ENCODE data around the gene AKT3.

The AKT3 gene

GRCh38 chr1:243791586-243792267, 58.3 kb downstream of the AKT3 start:
- no peaks in the 10 kb centered on the region for H3K36me3 ChIP-seq (ENCODE audit: control insufficient read depth, low read length)
- H3F3A ChIP-seq (ENCODE audit: control insufficient read depth, insufficient read depth): no peaks in the 10 kb centered on the region
- H4K20me1 ChIP-seq (ENCODE audit: control insufficient read depth, insufficient read depth, low read depth, low read length): no peaks in the 10 kb centered on the region
- no peak overlapping the region for H3K4me3 ChIP-seq (ENCODE audit: low read length)
- no peak overlapping the region for H3K27ac ChIP-seq (ENCODE audit: low read depth, low read length)
- no peak overlapping the region for H3K4me2 ChIP-seq (ENCODE audit: low read length)
- H3K27me3 ChIP-seq (ENCODE audit: control insufficient read depth, low read length): no peaks in the 10 kb centered on the region
- H3K9me3 ChIP-seq (ENCODE audit: control insufficient read depth, insufficient read depth, low read length): no peaks in the 10 kb centered on the region
- no peaks in the 10 kb centered on the region for H3K4me1 ChIP-seq (ENCODE audit: control insufficient read depth, low read length)
- no peak for TF ChIP-seq CTCF (IDR thresholded peaks at IDR 0.05; ENCODE audit: low read depth, low read length, poor library complexity, severe bottlenecking)
- TF ChIP-seq EZH2phosphoT487 (IDR thresholded peaks at IDR 0.05; ENCODE audit: borderline replicate concordance, low read length): no peak
- no peaks in the 10 kb centered on the region for H3K79me2 ChIP-seq (ENCODE audit: control insufficient read depth, low read length)
- H3K9me2 ChIP-seq (replicated peaks; ENCODE audit: control insufficient read depth, low read length): no peaks in the 10 kb centered on the region

GRCh38 chr1:243790404-243790803, 59.6 kb downstream of the AKT3 start:
- Histone ChIP-seq H3K27me3 (ENCODE audit: control insufficient read depth, low read length) (no peaks in the 10 kb centered on the region), H3K9me2 (replicated peaks; ENCODE audit: control insufficient read depth, low read length) (no peaks in the 10 kb centered on the region), H4K20me1 (ENCODE audit: control insufficient read depth, insufficient read depth, low read depth, low read length) (no peaks in the 10 kb centered on the region), H3K4me2 (ENCODE audit: low read length) (no peak overlapping the region), H3K36me3 (ENCODE audit: control insufficient read depth, low read length) (no peaks in the 10 kb centered on the region), H3K27ac (ENCODE audit: low read depth, low read length) (no peak overlapping the region), H3K9me3 (ENCODE audit: control insufficient read depth, insufficient read depth, low read length) (no peaks in the 10 kb centered on the region), H3K79me2 (ENCODE audit: control insufficient read depth, low read length) (no peaks in the 10 kb centered on the region), H3K4me1 (ENCODE audit: control insufficient read depth, low read length) (no peaks in the 10 kb centered on the region), H3K4me3 (ENCODE audit: low read length) (no peak overlapping the region), H3F3A (ENCODE audit: control insufficient read depth, insufficient read depth) (no peaks in the 10 kb centered on the region)
- TF ChIP-seq CTCF (IDR thresholded peaks at IDR 0.05; ENCODE audit: low read depth, low read length, poor library complexity, severe bottlenecking) (no peak), EZH2phosphoT487 (IDR thresholded peaks at IDR 0.05; ENCODE audit: borderline replicate concordance, low read length) (no peak)

GRCh38 chr1:243786531-243786930, 63.5 kb downstream of the AKT3 start:
- TF ChIP-seq EZH2phosphoT487 (IDR thresholded peaks at IDR 0.05; ENCODE audit: borderline replicate concordance, low read length): no peak
- no peak for TF ChIP-seq CTCF (IDR thresholded peaks at IDR 0.05; ENCODE audit: low read depth, low read length, poor library complexity, severe bottlenecking)
- no peak overlapping the region for H3K27ac ChIP-seq (ENCODE audit: low read depth, low read length)
- H3F3A ChIP-seq (ENCODE audit: control insufficient read depth, insufficient read depth): no peaks in the 10 kb centered on the region
- H3K9me2 ChIP-seq (replicated peaks; ENCODE audit: control insufficient read depth, low read length): no peaks in the 10 kb centered on the region
- no peaks in the 10 kb centered on the region for H3K9me3 ChIP-seq (ENCODE audit: control insufficient read depth, insufficient read depth, low read length)
- no peaks in the 10 kb centered on the region for H4K20me1 ChIP-seq (ENCODE audit: control insufficient read depth, insufficient read depth, low read depth, low read length)
- no peak overlapping the region for H3K4me3 ChIP-seq (ENCODE audit: low read length)
- H3K4me2 ChIP-seq (ENCODE audit: low read length): no peak overlapping the region
- no peaks in the 10 kb centered on the region for H3K79me2 ChIP-seq (ENCODE audit: control insufficient read depth, low read length)
- H3K27me3 ChIP-seq (ENCODE audit: control insufficient read depth, low read length): no peaks in the 10 kb centered on the region
- no peaks in the 10 kb centered on the region for H3K4me1 ChIP-seq (ENCODE audit: control insufficient read depth, low read length)
- H3K36me3 ChIP-seq (ENCODE audit: control insufficient read depth, low read length): no peaks in the 10 kb centered on the region
